ENCODE results near the gene CABLES1.

The CABLES1 gene

GRCh38 chr18:23209796-23210195, 74.5 kb downstream of the CABLES1 start:
- no peak for TF ChIP-seq CTCF (IDR thresholded peaks at IDR 0.05; ENCODE audit: low read depth, low read length, missing control alignments)
- in situ Hi-C loops (cut with HindIII; ENCODE audit: low sequenced_read_pairs) = no loop called here
- no peak for DNase-seq (ENCODE audit: low read depth)
- H3K4me3 ChIP-seq (ENCODE audit: low read depth, low read length) = no peak overlapping the region

- TF ChIP-seq CTCF (IDR thresholded peaks at IDR 0.05; ENCODE audit: low read depth, low read length, missing control alignments) = no peak
- H3K4me3 ChIP-seq (ENCODE audit: low read depth, low read length) = no peak overlapping the region
- no peak for DNase-seq (ENCODE audit: low read depth)
- in situ Hi-C loops (cut with HindIII; ENCODE audit: low sequenced_read_pairs) = no loop called here
These were observed 75.2 kb downstream of the CABLES1 start for GRCh38 chr18:23210526-23210925.

GRCh38 chr18:23211146-23211545, 75.9 kb downstream of the CABLES1 start:
- no peak overlapping the region for H3K4me3 ChIP-seq (ENCODE audit: low read depth, low read length)
- TF ChIP-seq CTCF (IDR thresholded peaks at IDR 0.05; ENCODE audit: low read depth, low read length, missing control alignments) = no peak
- in situ Hi-C loops (cut with HindIII; ENCODE audit: low sequenced_read_pairs) = no loop called here
- DNase-seq (ENCODE audit: low read depth) = no peak

GRCh38 chr18:23212161-23212560, 76.9 kb downstream of the CABLES1 start:
- TF ChIP-seq CTCF (IDR thresholded peaks at IDR 0.05; ENCODE audit: low read depth, low read length, missing control alignments) = no peak
- no peak overlapping the region for H3K4me3 ChIP-seq (ENCODE audit: low read depth, low read length)
- in situ Hi-C loops (cut with HindIII; ENCODE audit: low sequenced_read_pairs) = no loop called here
- no peak for DNase-seq (ENCODE audit: low read depth)

- in situ Hi-C loops (cut with HindIII; ENCODE audit: low sequenced_read_pairs) = no loop called here
- H3K4me3 ChIP-seq (ENCODE audit: low read depth, low read length) = no peak overlapping the region
- TF ChIP-seq CTCF (IDR thresholded peaks at IDR 0.05; ENCODE audit: low read depth, low read length, missing control alignments) = no peak
- DNase-seq (ENCODE audit: low read depth) = no peak
These were observed 77.9 kb downstream of the CABLES1 start for GRCh38 chr18:23213200-23213599.

- DNase-seq (ENCODE audit: low read depth) = no peak
- in situ Hi-C loops (cut with HindIII; ENCODE audit: low sequenced_read_pairs) = no loop called here
- TF ChIP-seq CTCF (IDR thresholded peaks at IDR 0.05; ENCODE audit: low read depth, low read length, missing control alignments) = no peak
- H3K4me3 ChIP-seq (ENCODE audit: low read depth, low read length) = no peak overlapping the region
These were observed 82.5 kb downstream of the CABLES1 start for GRCh38 chr18:23217781-23218180.

GRCh38 chr18:23220355-23220754, 85.1 kb downstream of the CABLES1 start:
- DNase-seq (ENCODE audit: low read depth) = no peak
- no peak for TF ChIP-seq CTCF (IDR thresholded peaks at IDR 0.05; ENCODE audit: low read depth, low read length, missing control alignments)
- no peak overlapping the region for H3K4me3 ChIP-seq (ENCODE audit: low read depth, low read length)
- in situ Hi-C loops (cut with HindIII; ENCODE audit: low sequenced_read_pairs) = no loop called here

Measured in astrocyte of the cerebellum (primary cell).